Memory B cell (primary cell): Measurements from ENCODE around the gene AHSP.
"Not testable (repeated sequence)": the region's sequence is repeated elsewhere in the genome, so short reads cannot be mapped to it uniquely, and the experiment has no call there.

ENCODE experiments used
- ATAC-seq: fragments of 150-1000 bp; cut with Tn5 transposase; 2 replicates; pipeline ENCODE4 v1.10.0; 2021; ENCODE audit warnings: low read depth, mild to moderate bottlenecking, moderate library complexity
- DNase-seq, 2 donors: peaks; one replicate each; pipeline ENCODE4 v3.0.0; 2022; ENCODE audit warnings: low spot score in 2 of 2
- H3K27ac Mint-ChIP-seq: one replicate; pipeline ENCODE4 v1.8.0; 2022; ENCODE audit warnings: mild to moderate bottlenecking, moderate library complexity, mixed read lengths
- H3K27me3 Mint-ChIP-seq: one replicate; pipeline ENCODE4 v1.8.0; 2022; ENCODE audit warnings: mixed read lengths
- H3K36me3 Mint-ChIP-seq: one replicate; pipeline ENCODE4 v1.8.0; 2022; ENCODE audit warnings: mild to moderate bottlenecking, mixed read lengths
- H3K4me1 Mint-ChIP-seq: one replicate; pipeline ENCODE4 v1.8.0; 2022; ENCODE audit warnings: mixed read lengths
- H3K4me3 Mint-ChIP-seq: one replicate; pipeline ENCODE4 v1.8.0; 2022; ENCODE audit warnings: mild to moderate bottlenecking, moderate library complexity, mixed read lengths
- H3K9me3 Mint-ChIP-seq: one replicate; pipeline ENCODE4 v1.8.0; 2022; ENCODE audit warnings: mixed read lengths

AHSP gene

GRCh38 chr16:31530405-31530804 is 2.7 kb downstream of the AHSP start:
- peaks cover 3% of the 10 kb centered on the region for H3K4me1 Mint-ChIP-seq
- no peak for DNase-seq
- no peaks in the 10 kb centered on the region for H3K9me3 Mint-ChIP-seq
- H3K4me3 Mint-ChIP-seq, result no peak overlapping the region
- no peak for ATAC-seq
- H3K36me3 Mint-ChIP-seq, result no peaks in the 10 kb centered on the region
- peaks cover 10% of the 10 kb centered on the region for H3K27me3 Mint-ChIP-seq
- no peak overlapping the region for H3K27ac Mint-ChIP-seq

GRCh38 chr16:31531096-31531495 is 3.4 kb downstream of the AHSP start:
- Mint-ChIP-seq H3K4me3 (no peak overlapping the region), H3K9me3 (no peaks in the 10 kb centered on the region), H3K4me1 (peaks cover 3% of the 10 kb centered on the region), H3K27ac (no peak overlapping the region), H3K27me3 (peaks cover 13% of the 10 kb centered on the region), H3K36me3 (no peaks in the 10 kb centered on the region)
- DNase-seq, result no peak
- no peak for ATAC-seq

- DNase-seq (no peak), ATAC-seq (no peak)
- Mint-ChIP-seq H3K4me3 (no peak overlapping the region), H3K27ac (no peak overlapping the region), H3K36me3 (no peaks in the 10 kb centered on the region), H3K27me3 (peaks cover 13% of the 10 kb centered on the region), H3K9me3 (no peaks in the 10 kb centered on the region), H3K4me1 (peaks cover 3% of the 10 kb centered on the region)
These were observed 4.4 kb downstream of the AHSP start for GRCh38 chr16:31532120-31532519.

GRCh38 chr16:31532896-31533295 is 5.2 kb downstream of the AHSP start:
- Mint-ChIP-seq H3K27ac (no peak overlapping the region), H3K36me3 (no peaks in the 10 kb centered on the region), H3K4me1 (no peaks in the 10 kb centered on the region), H3K4me3 (no peak overlapping the region), H3K27me3 (peaks cover 11% of the 10 kb centered on the region), H3K9me3 (no peaks in the 10 kb centered on the region)
- ATAC-seq (no peak), DNase-seq (no peak)

GRCh38 chr16:31535737-31536136 is 8.0 kb downstream of the AHSP start:
- H3K4me3 Mint-ChIP-seq, result no peak overlapping the region
- H3K36me3 Mint-ChIP-seq, result peaks cover 3% of the 10 kb centered on the region
- no peak for ATAC-seq
- peaks cover 14% of the 10 kb centered on the region for H3K27me3 Mint-ChIP-seq
- H3K9me3 Mint-ChIP-seq, result peaks cover 2% of the 10 kb centered on the region
- no peak overlapping the region for H3K27ac Mint-ChIP-seq
- DNase-seq, result no peak
- H3K4me1 Mint-ChIP-seq, result no peaks in the 10 kb centered on the region

GRCh38 chr16:31536804-31537361 is 9.2 kb downstream of the AHSP start:
- peaks cover 3% of the 10 kb centered on the region for H3K36me3 Mint-ChIP-seq
- no peak overlapping the region for H3K27ac Mint-ChIP-seq
- H3K4me1 Mint-ChIP-seq, result no peaks in the 10 kb centered on the region
- no peak overlapping the region for H3K4me3 Mint-ChIP-seq
- ATAC-seq (no peak), DNase-seq (no peak)
- H3K9me3 Mint-ChIP-seq, result peaks cover 4% of the 10 kb centered on the region
- H3K27me3 Mint-ChIP-seq, result peaks cover 17% of the 10 kb centered on the region

GRCh38 chr16:31537362-31538242 is 9.9 kb downstream of the AHSP start:
- Mint-ChIP-seq H3K4me1 (no peaks in the 10 kb centered on the region), H3K27me3 (peaks cover 20% of the 10 kb centered on the region), H3K4me3 (peak overlapping the region; percentile 69), H3K9me3 (peaks cover 7% of the 10 kb centered on the region), H3K27ac (no peak overlapping the region), H3K36me3 (peaks cover 5% of the 10 kb centered on the region)
- no peak for DNase-seq
- no peak for ATAC-seq

- H3K4me1 Mint-ChIP-seq, ATAC-seq, H3K36me3 Mint-ChIP-seq, H3K4me3 Mint-ChIP-seq, H3K27ac Mint-ChIP-seq, DNase-seq, H3K9me3 Mint-ChIP-seq: not testable (repeated sequence)
- peaks cover 20% of the 10 kb centered on the region for H3K27me3 Mint-ChIP-seq
These were observed 10.5 kb downstream of the AHSP start for GRCh38 chr16:31538243-31538598.

GRCh38 chr16:31539762-31540161 is 12.1 kb downstream of the AHSP start:
- not testable (repeated sequence) for H3K27ac Mint-ChIP-seq, H3K4me3 Mint-ChIP-seq

GRCh38 chr16:31542763-31543162 is 15.1 kb downstream of the AHSP start:
- peaks cover 5% of the 10 kb centered on the region for H3K36me3 Mint-ChIP-seq
- H3K4me3 Mint-ChIP-seq, result no peak overlapping the region
- no peaks in the 10 kb centered on the region for H3K4me1 Mint-ChIP-seq

More at GRCh38 chr16:31539762-31540161, 12.1 kb downstream of the AHSP start:
- H3K9me3 Mint-ChIP-seq, DNase-seq, H3K36me3 Mint-ChIP-seq, H3K4me1 Mint-ChIP-seq, ATAC-seq: not testable (repeated sequence)
- H3K27me3 Mint-ChIP-seq, result peaks cover 22% of the 10 kb centered on the region

GRCh38 chr16:31561426-31562233 is 33.9 kb downstream of the AHSP start:
- ATAC-seq (no peak), DNase-seq (no peak)
- H3K4me1 Mint-ChIP-seq, result peaks cover 3% of the 10 kb centered on the region
- H3K9me3 Mint-ChIP-seq, result no peaks in the 10 kb centered on the region
- H3K27me3 Mint-ChIP-seq, result peaks cover 11% of the 10 kb centered on the region
- no peak overlapping the region for H3K4me3 Mint-ChIP-seq
- H3K36me3 Mint-ChIP-seq, result no peaks in the 10 kb centered on the region
- no peak overlapping the region for H3K27ac Mint-ChIP-seq

More at GRCh38 chr16:31542763-31543162, 15.1 kb downstream of the AHSP start:
- no peak for ATAC-seq
- Mint-ChIP-seq H3K9me3 (peaks cover 7% of the 10 kb centered on the region), H3K27ac (no peak overlapping the region), H3K27me3 (peaks cover 23% of the 10 kb centered on the region)
- no peak for DNase-seq

- Mint-ChIP-seq H3K4me3 (no peak overlapping the region), H3K27me3 (peaks cover 18% of the 10 kb centered on the region), H3K9me3 (peaks cover 7% of the 10 kb centered on the region), H3K27ac (no peak overlapping the region), H3K36me3 (peaks cover 2% of the 10 kb centered on the region), H3K4me1 (peaks cover 5% of the 10 kb centered on the region)
- DNase-seq (no peak), ATAC-seq (no peak)
These were observed 41.1 kb downstream of the AHSP start for GRCh38 chr16:31568577-31569359.

- Mint-ChIP-seq H3K27ac (no peak overlapping the region), H3K4me3 (no peak overlapping the region), H3K27me3 (peaks cover 17% of the 10 kb centered on the region), H3K36me3 (peaks cover 2% of the 10 kb centered on the region), H3K9me3 (peaks cover 7% of the 10 kb centered on the region), H3K4me1 (peaks cover 5% of the 10 kb centered on the region)
- DNase-seq (no peak), ATAC-seq (no peak)
These were observed 41.6 kb downstream of the AHSP start for GRCh38 chr16:31569360-31569717.
